Right lobe of liver (tissue), 6 donors: ENCODE data around the gene PAX3. TPM values are rescaled to one million over a fixed set of nuclear protein-coding genes. Genes with fewer than 3 reads are reported as not detected.

Experiments used
- ATAC-seq, 4 donors: fragments of 200-7000 bp; cut with Tn5 transposase; one replicate each; pipeline ENCODE4 v1.9.1; 2020; ENCODE audit warnings: mild to moderate bottlenecking in 4 of 4, moderate library complexity in 4 of 4
- DNase-seq, 3 donors: peaks; one replicate each; pipeline ENCODE4 v3.0.0-alpha.2; 2020
- H3K27ac ChIP-seq, 3 donors: fragments of 200-600 bp; one replicate each; pipeline ENCODE4 v1.8.0; 2022
- H3K27me3 ChIP-seq, 2 donors: fragments of 200-600 bp; one replicate each; pipeline ENCODE4 v1.8.0; 2022
- H3K36me3 ChIP-seq, 4 donors: fragments of 200-600 bp; sonication (generic) in 1 of 4; one replicate each; pipeline versions ENCODE4 v1.5.1 to v1.8.0; 2017 to 2022; ENCODE audit warnings: control low read depth in 1 of 4
- H3K4me1 ChIP-seq, 4 donors: fragments of 200-600 bp; sonication (generic) in 1 of 4; one replicate each; pipeline versions ENCODE4 v1.5.1 to v1.8.0; 2017 to 2022; ENCODE audit warnings: control low read depth in 1 of 4
- H3K4me3 ChIP-seq, 3 donors: fragments of 200-600 bp; one replicate each; pipeline ENCODE4 v1.8.0; 2022
- H3K9me3 ChIP-seq, 4 donors: fragments of 200-600 bp; sonication (generic) in 1 of 4; one replicate each; pipeline versions ENCODE4 v1.5.1 to v1.8.0; 2017 to 2022; ENCODE audit warnings: control low read depth in 1 of 4
- POLR2A ChIP-seq: fragments of 450-650 bp; IDR thresholded peaks from one replicate; pipeline ENCODE4 v1.6.1; 2017; ENCODE audit warnings: antibody characterized with exemption, mild to moderate bottlenecking
- WGBS: methylation state at CpG from one replicate; pipeline ENCODE4 v1.1.6; 2018; ENCODE audit warnings: low coverage, low lambda C conversion rate; ENCODE audit not compliant: insufficient coverage; ENCODE audit errors: missing lambda C conversion rate; 5-methylcytosine and 5-hydroxymethylcytosine counted together
- intact Hi-C, 2 donors: fragments of 100-400 bp; cut with DNase I; formaldehyde crosslinking; loops; one replicate each; pipeline versions ENCODE4 v1.11.2 to v1.14.1; 2022
- total RNA-seq, 6 experiments: library from RNA; depleted of rRNA in 2 of 6; stranded (reverse); fragments of >200 nt in 2 of 6; fragmentation: NEBNext Ultra II Directional in 3 of 6; extraction: Animal tissue kit (Norgen Biotek cat#: 25700) in 3 of 6; gene quantifications; one replicate each; pipeline versions ENCODE4 v1.1.0 to v1.2.4, GENCODE V29; 2016 to 2023
- TF ChIP-seq, protein P1 (sequence below), 4 donors: fragments of 200-600 bp in 3 of 4; fragments of 450-650 bp in 1 of 4; IDR thresholded peaks; one replicate each; pipeline versions ENCODE4 v1.5.1 to v1.8.0; 2016 to 2022; ENCODE audit warnings: antibody characterized with exemption in 4 of 4, mild to moderate bottlenecking in 2 of 4
- donor health status: DM: no; HTN: yes; CAD: no.
- donor health status: DM: no; HTN: no; CAD: no.
- donor health status: DM: no; HTN: no; CAD: no.
- donor health status: DM: no; HTN: yes; CAD: no.
- donor health status: DM: no; HTN: yes; CAD: no.

PAX3 gene
- total RNA-seq, 6 experiments from 2014 or later = not detected

DNA sequence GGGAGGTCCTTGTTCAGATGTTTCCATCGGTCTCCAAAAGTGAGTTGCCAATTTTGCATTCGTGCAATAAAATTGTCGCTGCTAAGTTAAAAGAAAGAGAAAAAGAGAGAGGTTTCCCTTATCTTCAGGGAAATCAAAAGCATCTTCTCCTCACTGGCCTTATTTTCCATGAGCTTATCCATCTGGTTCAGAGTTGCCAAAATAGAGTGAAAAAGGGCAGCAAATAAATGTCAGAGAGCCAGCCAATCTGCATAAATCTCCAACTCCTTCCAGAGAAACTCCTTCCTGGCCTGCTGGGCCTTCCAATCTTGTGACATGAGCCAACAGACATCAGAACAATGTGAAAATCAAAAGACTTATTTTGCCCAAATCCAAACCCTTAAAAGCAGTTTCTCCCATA is 28.4 kb downstream of the PAX3 start:
- H3K9me3 ChIP-seq = no peaks in the 10 kb centered on the region
- no peak for TF ChIP-seq POLR2A
- TF ChIP-seq, protein P1, sequence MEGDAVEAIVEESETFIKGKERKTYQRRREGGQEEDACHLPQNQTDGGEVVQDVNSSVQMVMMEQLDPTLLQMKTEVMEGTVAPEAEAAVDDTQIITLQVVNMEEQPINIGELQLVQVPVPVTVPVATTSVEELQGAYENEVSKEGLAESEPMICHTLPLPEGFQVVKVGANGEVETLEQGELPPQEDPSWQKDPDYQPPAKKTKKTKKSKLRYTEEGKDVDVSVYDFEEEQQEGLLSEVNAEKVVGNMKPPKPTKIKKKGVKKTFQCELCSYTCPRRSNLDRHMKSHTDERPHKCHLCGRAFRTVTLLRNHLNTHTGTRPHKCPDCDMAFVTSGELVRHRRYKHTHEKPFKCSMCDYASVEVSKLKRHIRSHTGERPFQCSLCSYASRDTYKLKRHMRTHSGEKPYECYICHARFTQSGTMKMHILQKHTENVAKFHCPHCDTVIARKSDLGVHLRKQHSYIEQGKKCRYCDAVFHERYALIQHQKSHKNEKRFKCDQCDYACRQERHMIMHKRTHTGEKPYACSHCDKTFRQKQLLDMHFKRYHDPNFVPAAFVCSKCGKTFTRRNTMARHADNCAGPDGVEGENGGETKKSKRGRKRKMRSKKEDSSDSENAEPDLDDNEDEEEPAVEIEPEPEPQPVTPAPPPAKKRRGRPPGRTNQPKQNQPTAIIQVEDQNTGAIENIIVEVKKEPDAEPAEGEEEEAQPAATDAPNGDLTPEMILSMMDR (IDR thresholded peaks at IDR 0.05) = no peak
- no peak overlapping the region for H3K27ac ChIP-seq
- intact Hi-C loops = no loop called here
- DNase-seq (no peak), ATAC-seq (no peak)
- H3K4me3 ChIP-seq = no peak overlapping the region
- H3K36me3 ChIP-seq = no peaks in the 10 kb centered on the region
- WGBS = 59% methylated on average over 3 of the region's 3 CpGs
- H3K4me1 ChIP-seq = no peaks in the 10 kb centered on the region
- H3K27me3 ChIP-seq = no peaks in the 10 kb centered on the region

GRCh38 chr2:222269132-222269531 is 29.7 kb downstream of the PAX3 start:
- no peaks in the 10 kb centered on the region for H3K4me1 ChIP-seq
- no peaks in the 10 kb centered on the region for H3K9me3 ChIP-seq
- H3K27ac ChIP-seq = no peak overlapping the region
- intact Hi-C loops = no loop called here
- no peaks in the 10 kb centered on the region for H3K36me3 ChIP-seq
- H3K27me3 ChIP-seq = no peaks in the 10 kb centered on the region
- ATAC-seq (no peak), DNase-seq (no peak)
- WGBS = 20% methylated on average over 9 of the region's 9 CpGs
- TF ChIP-seq, protein P1 (IDR thresholded peaks at IDR 0.05) = no peak
- no peak for TF ChIP-seq POLR2A
- H3K4me3 ChIP-seq = no peak overlapping the region

- intact Hi-C loops = no loop called here
- Histone ChIP-seq H3K27me3 (no peaks in the 10 kb centered on the region), H3K4me3 (no peak overlapping the region), H3K27ac (no peak overlapping the region), H3K36me3 (no peaks in the 10 kb centered on the region), H3K4me1 (no peaks in the 10 kb centered on the region), H3K9me3 (no peaks in the 10 kb centered on the region)
- DNase-seq (no peak), ATAC-seq (no peak)
- 23% methylated on average over 14 of the region's 16 CpGs for WGBS
- TF ChIP-seq, protein P1 (IDR thresholded peaks at IDR 0.05) = no peak
- no peak for TF ChIP-seq POLR2A
These were observed 30.3 kb downstream of the PAX3 start for GRCh38 chr2:222268311-222268990.

DNA sequence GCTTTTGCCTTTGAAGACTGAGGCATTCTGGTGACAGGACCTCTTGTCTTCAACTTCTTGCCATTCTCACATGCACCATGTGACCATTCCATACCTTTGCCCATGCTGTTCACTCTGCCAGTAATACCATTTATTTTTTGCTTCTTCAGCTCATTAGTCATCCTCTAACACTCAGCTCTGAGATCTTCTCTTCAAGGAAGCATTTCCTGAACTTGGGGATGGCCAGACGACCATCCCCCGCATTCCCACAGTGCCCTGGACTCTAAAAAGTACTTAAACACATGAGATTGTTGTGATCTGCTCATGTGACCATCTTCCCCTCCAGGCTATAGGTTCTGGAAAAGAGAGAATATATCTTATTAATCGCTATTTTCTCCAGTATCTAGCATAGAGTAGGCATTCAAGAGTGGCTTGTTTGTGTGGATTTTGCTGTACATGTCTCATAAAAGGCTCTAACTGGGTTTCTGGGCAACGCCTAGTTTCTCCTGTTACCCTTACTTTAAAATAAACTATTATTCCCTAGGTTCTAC is 33.9 kb downstream of the PAX3 start:
- Histone ChIP-seq H3K9me3 (no peaks in the 10 kb centered on the region), H3K27me3 (no peaks in the 10 kb centered on the region), H3K36me3 (no peaks in the 10 kb centered on the region), H3K4me3 (no peak overlapping the region), H3K27ac (no peak overlapping the region), H3K4me1 (no peaks in the 10 kb centered on the region)
- 11% methylated on average over 3 of the region's 4 CpGs for WGBS
- intact Hi-C loops = no loop called here
- ATAC-seq (no peak), DNase-seq (no peak)
- no peak for TF ChIP-seq POLR2A
- TF ChIP-seq, protein P1 (IDR thresholded peaks at IDR 0.05) = no peak
